ENCODE data around the gene MXI1. TPM values are rescaled to one million over a fixed set of nuclear protein-coding genes. Genes with fewer than 3 reads are reported as not detected.

Gene MXI1
- total and polyA plus RNA-seq, 2 experiments from 2014 or later = 5.1 to 8.5 TPM

DNA sequence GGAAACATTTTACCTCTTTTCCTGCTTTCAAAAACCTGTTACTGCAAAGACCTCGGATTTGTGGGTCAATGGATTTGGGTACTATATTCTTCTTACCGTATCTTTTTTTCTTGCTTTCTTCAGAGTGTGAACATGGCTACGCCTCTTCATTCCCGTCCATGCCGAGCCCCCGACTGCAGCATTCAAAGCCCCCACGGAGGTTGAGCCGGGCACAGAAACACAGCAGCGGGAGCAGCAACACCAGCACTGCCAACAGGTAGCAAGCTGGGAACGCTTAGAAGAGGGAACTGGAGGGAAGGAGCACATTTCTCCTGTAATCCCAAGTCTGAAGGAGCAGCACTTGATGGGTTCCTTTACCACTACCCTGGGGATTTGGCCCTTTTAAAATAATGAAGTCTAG, 20.7 kb downstream of the MXI1 start (continued):
- TF ChIP-seq, protein P1, sequence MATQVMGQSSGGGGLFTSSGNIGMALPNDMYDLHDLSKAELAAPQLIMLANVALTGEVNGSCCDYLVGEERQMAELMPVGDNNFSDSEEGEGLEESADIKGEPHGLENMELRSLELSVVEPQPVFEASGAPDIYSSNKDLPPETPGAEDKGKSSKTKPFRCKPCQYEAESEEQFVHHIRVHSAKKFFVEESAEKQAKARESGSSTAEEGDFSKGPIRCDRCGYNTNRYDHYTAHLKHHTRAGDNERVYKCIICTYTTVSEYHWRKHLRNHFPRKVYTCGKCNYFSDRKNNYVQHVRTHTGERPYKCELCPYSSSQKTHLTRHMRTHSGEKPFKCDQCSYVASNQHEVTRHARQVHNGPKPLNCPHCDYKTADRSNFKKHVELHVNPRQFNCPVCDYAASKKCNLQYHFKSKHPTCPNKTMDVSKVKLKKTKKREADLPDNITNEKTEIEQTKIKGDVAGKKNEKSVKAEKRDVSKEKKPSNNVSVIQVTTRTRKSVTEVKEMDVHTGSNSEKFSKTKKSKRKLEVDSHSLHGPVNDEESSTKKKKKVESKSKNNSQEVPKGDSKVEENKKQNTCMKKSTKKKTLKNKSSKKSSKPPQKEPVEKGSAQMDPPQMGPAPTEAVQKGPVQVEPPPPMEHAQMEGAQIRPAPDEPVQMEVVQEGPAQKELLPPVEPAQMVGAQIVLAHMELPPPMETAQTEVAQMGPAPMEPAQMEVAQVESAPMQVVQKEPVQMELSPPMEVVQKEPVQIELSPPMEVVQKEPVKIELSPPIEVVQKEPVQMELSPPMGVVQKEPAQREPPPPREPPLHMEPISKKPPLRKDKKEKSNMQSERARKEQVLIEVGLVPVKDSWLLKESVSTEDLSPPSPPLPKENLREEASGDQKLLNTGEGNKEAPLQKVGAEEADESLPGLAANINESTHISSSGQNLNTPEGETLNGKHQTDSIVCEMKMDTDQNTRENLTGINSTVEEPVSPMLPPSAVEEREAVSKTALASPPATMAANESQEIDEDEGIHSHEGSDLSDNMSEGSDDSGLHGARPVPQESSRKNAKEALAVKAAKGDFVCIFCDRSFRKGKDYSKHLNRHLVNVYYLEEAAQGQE (IDR thresholded peaks at IDR 0.05; ENCODE audit: unreplicated experiment) = no peak
- TF ChIP-seq ZNF331 (CRISPR knock-in tag; IDR thresholded peaks at IDR 0.05; ENCODE audit: low read depth) (no peak), ZNF114 (CRISPR knock-in tag; IDR thresholded peaks at IDR 0.05) (no peak), STAT1 (IDR thresholded peaks at IDR 0.05; ENCODE audit: unreplicated experiment) (no peak), CREB1 (CRISPR knock-in tag; IDR thresholded peaks at IDR 0.05; ENCODE audit: low read depth) (no peak), NANOG (IDR thresholded peaks at IDR 0.05; ENCODE audit: borderline replicate concordance) (no peak), JUNB (IDR thresholded peaks at IDR 0.05; ENCODE audit: unreplicated experiment) (no peak)
- TF ChIP-seq, protein P2, sequence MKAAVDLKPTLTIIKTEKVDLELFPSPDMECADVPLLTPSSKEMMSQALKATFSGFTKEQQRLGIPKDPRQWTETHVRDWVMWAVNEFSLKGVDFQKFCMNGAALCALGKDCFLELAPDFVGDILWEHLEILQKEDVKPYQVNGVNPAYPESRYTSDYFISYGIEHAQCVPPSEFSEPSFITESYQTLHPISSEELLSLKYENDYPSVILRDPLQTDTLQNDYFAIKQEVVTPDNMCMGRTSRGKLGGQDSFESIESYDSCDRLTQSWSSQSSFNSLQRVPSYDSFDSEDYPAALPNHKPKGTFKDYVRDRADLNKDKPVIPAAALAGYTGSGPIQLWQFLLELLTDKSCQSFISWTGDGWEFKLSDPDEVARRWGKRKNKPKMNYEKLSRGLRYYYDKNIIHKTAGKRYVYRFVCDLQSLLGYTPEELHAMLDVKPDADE (IDR thresholded peaks at IDR 0.05) = no peak
- TF ChIP-seq, protein P3, sequence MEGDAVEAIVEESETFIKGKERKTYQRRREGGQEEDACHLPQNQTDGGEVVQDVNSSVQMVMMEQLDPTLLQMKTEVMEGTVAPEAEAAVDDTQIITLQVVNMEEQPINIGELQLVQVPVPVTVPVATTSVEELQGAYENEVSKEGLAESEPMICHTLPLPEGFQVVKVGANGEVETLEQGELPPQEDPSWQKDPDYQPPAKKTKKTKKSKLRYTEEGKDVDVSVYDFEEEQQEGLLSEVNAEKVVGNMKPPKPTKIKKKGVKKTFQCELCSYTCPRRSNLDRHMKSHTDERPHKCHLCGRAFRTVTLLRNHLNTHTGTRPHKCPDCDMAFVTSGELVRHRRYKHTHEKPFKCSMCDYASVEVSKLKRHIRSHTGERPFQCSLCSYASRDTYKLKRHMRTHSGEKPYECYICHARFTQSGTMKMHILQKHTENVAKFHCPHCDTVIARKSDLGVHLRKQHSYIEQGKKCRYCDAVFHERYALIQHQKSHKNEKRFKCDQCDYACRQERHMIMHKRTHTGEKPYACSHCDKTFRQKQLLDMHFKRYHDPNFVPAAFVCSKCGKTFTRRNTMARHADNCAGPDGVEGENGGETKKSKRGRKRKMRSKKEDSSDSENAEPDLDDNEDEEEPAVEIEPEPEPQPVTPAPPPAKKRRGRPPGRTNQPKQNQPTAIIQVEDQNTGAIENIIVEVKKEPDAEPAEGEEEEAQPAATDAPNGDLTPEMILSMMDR (conservative IDR thresholded peaks at IDR 0.05; ENCODE audit: low read depth in 2 of 2) = no peak

DNA sequence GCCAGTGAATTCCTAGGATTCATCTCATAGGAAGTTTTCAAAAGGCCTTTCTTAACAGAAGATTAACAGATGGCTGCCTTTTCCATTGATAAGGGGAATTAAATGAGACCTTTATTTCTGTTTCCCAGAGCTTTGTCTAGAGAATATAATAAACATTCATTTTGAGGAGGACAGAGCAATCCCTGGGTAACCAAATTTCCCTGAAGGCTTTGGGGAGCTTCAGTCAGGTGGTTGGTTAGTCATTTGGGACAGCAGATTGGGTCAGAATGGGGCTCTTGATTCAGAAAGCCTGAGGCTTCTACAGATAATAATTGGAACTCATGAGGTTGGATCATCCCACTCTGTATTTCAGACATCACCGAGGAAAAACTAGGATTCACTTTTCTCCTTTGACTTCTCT, 21.8 kb downstream of the MXI1 start:
- Mint-ChIP-seq H3K4me1 (peaks cover 16% of the 10 kb centered on the region), H3K36me3 (ENCODE audit: low read depth) (peaks cover 10% of the 10 kb centered on the region; the same call in 2 of the 3 replicates), H3K9me3 (no peaks in the 10 kb centered on the region; the same call in 2 of the 3 replicates), H3K27me3 (ENCODE audit: insufficient read depth, low read depth, poor library complexity) (peaks cover 16% of the 10 kb centered on the region), H3K27ac (no peak overlapping the region), H3K4me3 (no peak overlapping the region)
- no peak overlapping the region for H3K4me3 ChIP-seq
- no peak overlapping the region for H2AFZ ChIP-seq
- peaks cover 5% of the 10 kb centered on the region for H3K4me1 ChIP-seq (ENCODE audit: insufficient read depth)
- H3K9me2 ChIP-seq (ENCODE audit: insufficient read depth) = no peaks in the 10 kb centered on the region
- DNase-seq (ENCODE audit: low spot score) (no peak), ATAC-seq (no peak)
- 0 out of 2 replicates have a peak, but pooled peaks cover 2% of the 10 kb centered on the region for H3K27me3 ChIP-seq (ENCODE audit: insufficient read depth)
- no peaks in the 10 kb centered on the region for H4K20me1 ChIP-seq (replicated peaks; ENCODE audit: insufficient read depth)
- no peaks in the 10 kb centered on the region for H3K79me2 ChIP-seq (replicated peaks; ENCODE audit: insufficient read depth)
- H3K27ac ChIP-seq (ENCODE audit: low read depth) = no peak overlapping the region
- H3F3A ChIP-seq (replicated peaks; ENCODE audit: low read depth) = no peaks in the 10 kb centered on the region
- no peaks in the 10 kb centered on the region for H3K36me3 ChIP-seq (ENCODE audit: insufficient read depth)
- no peak overlapping the region for H3K4me2 ChIP-seq
- TF ChIP-seq ZNF114 (CRISPR knock-in tag; IDR thresholded peaks at IDR 0.05) = no peak
- TF ChIP-seq, protein P3 (conservative IDR thresholded peaks at IDR 0.05; ENCODE audit: low read depth in 2 of 2) = no peak
- no peak for TF ChIP-seq ZNF331 (CRISPR knock-in tag; IDR thresholded peaks at IDR 0.05; ENCODE audit: low read depth)
- TF ChIP-seq EZH2phosphoT487 (IDR thresholded peaks at IDR 0.05; ENCODE audit: unreplicated experiment) = no peak
- TF ChIP-seq NANOG (IDR thresholded peaks at IDR 0.05; ENCODE audit: borderline replicate concordance) = no peak
- no peak for TF ChIP-seq STAT1 (IDR thresholded peaks at IDR 0.05; ENCODE audit: unreplicated experiment)
- TF ChIP-seq, protein P1 (IDR thresholded peaks at IDR 0.05; ENCODE audit: unreplicated experiment) = no peak
- TF ChIP-seq CREB1 (CRISPR knock-in tag; IDR thresholded peaks at IDR 0.05; ENCODE audit: low read depth) = no peak
- TF ChIP-seq JUNB (IDR thresholded peaks at IDR 0.05; ENCODE audit: unreplicated experiment) = no peak

All from GM23338 (cell line).